MM.1S (cell line): ENCODE data around the gene MBD5.

Experiments used
- DNase-seq: peaks from one replicate; pipeline ENCODE4 v3.0.0-alpha.2; 2015
- H2AFZ ChIP-seq: fragments of 300-600 bp; sonication (generic); 2 replicates; pipeline ENCODE4 v1.6.0; 2016; ENCODE audit warnings: antibody characterized with exemption, low read length
- H3F3A ChIP-seq: fragments of 300-600 bp; sonication (generic); 2 replicates; pipeline ENCODE4 v1.6.1; 2016; ENCODE audit warnings: mild to moderate bottlenecking, antibody characterized with exemption, low read length, moderate library complexity, mixed read lengths; ENCODE audit not compliant: insufficient read depth
- H3K27ac ChIP-seq: fragments of 300-600 bp; sonication (generic); 2 replicates; pipeline ENCODE4 v1.5.1; 2016; ENCODE audit warnings: mild to moderate bottlenecking, low read length
- H3K27me3 ChIP-seq: fragments of 300-600 bp; sonication (generic); replicated peaks from 2 replicates; pipeline ENCODE4 v1.6.0; 2016; ENCODE audit warnings: low read length; ENCODE audit not compliant: insufficient read depth
- H3K36me3 ChIP-seq: fragments of 300-600 bp; sonication (generic); replicated peaks from 2 replicates; pipeline ENCODE4 v1.6.1; 2016; ENCODE audit warnings: mild to moderate bottlenecking, low read length, mixed read lengths; ENCODE audit not compliant: insufficient read depth
- H3K4me1 ChIP-seq: fragments of 300-600 bp; sonication (generic); 2 replicates; pipeline ENCODE4 v1.6.1; 2016; ENCODE audit warnings: low read length, mixed read lengths
- H3K4me2 ChIP-seq: fragments of 300-600 bp; sonication (generic); 2 replicates; pipeline ENCODE4 v1.6.0; 2016; ENCODE audit warnings: low read depth, low read length
- H3K4me3 ChIP-seq: fragments of 300-600 bp; sonication (generic); 2 replicates; pipeline ENCODE4 v1.5.1; 2016; ENCODE audit warnings: low read length, mixed read lengths
- H3K79me2 ChIP-seq: fragments of 300-600 bp; sonication (generic); 2 replicates; pipeline ENCODE4 v1.6.1; 2016; ENCODE audit warnings: mixed run types, low read length, mixed read lengths
- H3K9ac ChIP-seq: fragments of 300-600 bp; sonication (generic); 2 replicates; pipeline ENCODE4 v1.6.1; 2016; ENCODE audit warnings: low read length, mixed read lengths
- H3K9me2 ChIP-seq: fragments of 300-600 bp; sonication (generic); replicated peaks from 2 replicates; pipeline ENCODE4 v1.6.1; 2016; ENCODE audit warnings: mild to moderate bottlenecking, low read length, mixed read lengths; ENCODE audit not compliant: insufficient read depth
- H3K9me3 ChIP-seq: fragments of 300-600 bp; sonication (generic); replicated peaks from 2 replicates; pipeline ENCODE4 v1.6.1; 2016; ENCODE audit warnings: mild to moderate bottlenecking, low read length, mixed read lengths; ENCODE audit not compliant: insufficient read depth
- H4K20me1 ChIP-seq: fragments of 300-600 bp; sonication (generic); 2 replicates; pipeline ENCODE4 v1.6.1; 2016; ENCODE audit warnings: mild to moderate bottlenecking, low read length, moderate library complexity, mixed read lengths; ENCODE audit not compliant: insufficient read depth
- EZH2 ChIP-seq: fragments of 300-600 bp; sonication (generic); optimal IDR thresholded peaks from 2 replicates; pipeline ENCODE3; 2017; ENCODE audit warnings: low read depth, mild to moderate bottlenecking, antibody characterized with exemption, low read length, mixed read lengths
- EZH2phosphoT487 ChIP-seq: fragments of 300-600 bp; sonication (generic); IDR thresholded peaks from 2 replicates; pipeline ENCODE4 v1.6.1; 2018; ENCODE audit warnings: antibody characterized with exemption, low read length
- TF ChIP-seq, protein P1 (sequence below): fragments of 300-600 bp; sonication (generic); IDR thresholded peaks from 2 replicates; pipeline ENCODE4 v1.5.1; 2016; ENCODE audit warnings: antibody characterized with exemption, low read length, mixed read lengths

Gene MBD5

GRCh38 chr2:148201075-148202004 lies 180.4 kb downstream of the MBD5 start:
- DNase-seq: peak; percentile 30
- Histone ChIP-seq H3K4me2 (no peak overlapping the region), H3K27ac (no peak overlapping the region), H3K4me3 (no peak overlapping the region), H3K9me2 (no peaks in the 10 kb centered on the region), H2AFZ (no peak overlapping the region), H3K9ac (no peak overlapping the region), H3K79me2 (no peaks in the 10 kb centered on the region), H3K36me3 (no peaks in the 10 kb centered on the region), H3K4me1 (no peaks in the 10 kb centered on the region), H3K9me3 (no peaks in the 10 kb centered on the region), H4K20me1 (no peaks in the 10 kb centered on the region), H3K27me3 (no peaks in the 10 kb centered on the region), H3F3A (no peaks in the 10 kb centered on the region)
- no peak for TF ChIP-seq EZH2phosphoT487
- TF ChIP-seq, protein P1, sequence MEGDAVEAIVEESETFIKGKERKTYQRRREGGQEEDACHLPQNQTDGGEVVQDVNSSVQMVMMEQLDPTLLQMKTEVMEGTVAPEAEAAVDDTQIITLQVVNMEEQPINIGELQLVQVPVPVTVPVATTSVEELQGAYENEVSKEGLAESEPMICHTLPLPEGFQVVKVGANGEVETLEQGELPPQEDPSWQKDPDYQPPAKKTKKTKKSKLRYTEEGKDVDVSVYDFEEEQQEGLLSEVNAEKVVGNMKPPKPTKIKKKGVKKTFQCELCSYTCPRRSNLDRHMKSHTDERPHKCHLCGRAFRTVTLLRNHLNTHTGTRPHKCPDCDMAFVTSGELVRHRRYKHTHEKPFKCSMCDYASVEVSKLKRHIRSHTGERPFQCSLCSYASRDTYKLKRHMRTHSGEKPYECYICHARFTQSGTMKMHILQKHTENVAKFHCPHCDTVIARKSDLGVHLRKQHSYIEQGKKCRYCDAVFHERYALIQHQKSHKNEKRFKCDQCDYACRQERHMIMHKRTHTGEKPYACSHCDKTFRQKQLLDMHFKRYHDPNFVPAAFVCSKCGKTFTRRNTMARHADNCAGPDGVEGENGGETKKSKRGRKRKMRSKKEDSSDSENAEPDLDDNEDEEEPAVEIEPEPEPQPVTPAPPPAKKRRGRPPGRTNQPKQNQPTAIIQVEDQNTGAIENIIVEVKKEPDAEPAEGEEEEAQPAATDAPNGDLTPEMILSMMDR: peak; percentile 53

DNA sequence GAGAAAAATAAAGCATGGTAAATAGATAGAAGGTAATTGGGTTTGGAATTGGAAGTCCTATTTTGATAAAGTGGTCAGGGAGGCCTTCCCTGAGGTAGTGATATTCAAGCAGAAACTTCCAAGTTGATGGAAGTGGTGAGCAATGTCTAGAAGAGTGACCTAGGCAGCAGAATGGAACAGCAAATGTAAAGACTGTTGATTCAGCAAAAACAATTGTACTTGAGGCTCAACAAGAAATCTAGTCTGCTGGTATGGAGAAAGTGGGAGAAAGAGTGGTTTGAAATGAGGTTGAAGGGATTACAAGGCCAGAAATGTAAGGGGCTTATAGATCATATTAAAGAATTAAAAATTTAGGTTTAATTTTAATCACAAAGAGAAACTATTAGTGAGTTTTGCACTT lies 181.3 kb downstream of the MBD5 start:
- H3K9me2 ChIP-seq: no peaks in the 10 kb centered on the region
- no peaks in the 10 kb centered on the region for H3K4me1 ChIP-seq
- no peaks in the 10 kb centered on the region for H4K20me1 ChIP-seq
- H3K4me2 ChIP-seq: no peak overlapping the region
- TF ChIP-seq EZH2phosphoT487: no peak
- TF ChIP-seq EZH2: no peak
- TF ChIP-seq, protein P1: no peak
- no peak overlapping the region for H3K4me3 ChIP-seq
- DNase-seq: no peak
- no peak overlapping the region for H3K9ac ChIP-seq
- no peaks in the 10 kb centered on the region for H3K36me3 ChIP-seq
- H2AFZ ChIP-seq: no peak overlapping the region
- H3K27me3 ChIP-seq: no peaks in the 10 kb centered on the region
- no peaks in the 10 kb centered on the region for H3F3A ChIP-seq
- no peak overlapping the region for H3K27ac ChIP-seq
- no peaks in the 10 kb centered on the region for H3K79me2 ChIP-seq
- H3K9me3 ChIP-seq: no peaks in the 10 kb centered on the region

GRCh38 chr2:148207111-148207510 lies 186.2 kb downstream of the MBD5 start:
- H3K4me3 ChIP-seq: no peak overlapping the region
- H3K4me1 ChIP-seq: no peaks in the 10 kb centered on the region
- H3K36me3 ChIP-seq: no peaks in the 10 kb centered on the region
- no peak overlapping the region for H3K27ac ChIP-seq
- no peaks in the 10 kb centered on the region for H3K79me2 ChIP-seq
- TF ChIP-seq EZH2phosphoT487 (no peak), EZH2 (no peak)
- TF ChIP-seq, protein P1: no peak
- H3K9me2 ChIP-seq: no peaks in the 10 kb centered on the region
- no peaks in the 10 kb centered on the region for H4K20me1 ChIP-seq
- no peaks in the 10 kb centered on the region for H3K9me3 ChIP-seq
- no peaks in the 10 kb centered on the region for H3F3A ChIP-seq
- DNase-seq: no peak
- H2AFZ ChIP-seq: no peak overlapping the region
- H3K4me2 ChIP-seq: no peak overlapping the region
- H3K9ac ChIP-seq: no peak overlapping the region
- no peaks in the 10 kb centered on the region for H3K27me3 ChIP-seq
